B cell (primary cell): ENCODE results near the gene FAM216B. TPM values are rescaled to one million over a fixed set of nuclear protein-coding genes. Genes with fewer than 3 reads are reported as not detected.

Source experiments
- ATAC-seq: fragments of 200-7000 bp; cut with Tn5 transposase; one replicate; pipeline ENCODE4 v1.10.0; 2021; ENCODE audit warnings: low read depth, mild to moderate bottlenecking, moderate number of reproducible peaks, moderate library complexity
- CTCF ChIA-PET: fragments of 350-600 bp; sonication (Branson Sonifier 250); formaldehyde crosslinking; loops from one replicate; lab custom pipeline; 2021; ENCODE audit warnings: antibody characterized with exemption, inconsistent platforms; lab: Charles Lee
- POLR2A ChIA-PET: fragments of 350-600 bp; sonication (Branson Sonifier 250); formaldehyde crosslinking; loops from one replicate; lab custom pipeline; 2021; ENCODE audit warnings: antibody characterized with exemption; lab: Charles Lee
- DNase-seq: peaks from one replicate; pipeline ENCODE4 v3.0.0; 2013
- H2AFZ ChIP-seq: 2 replicates; pipeline ENCODE4 v1.6.1; 2012; ENCODE audit warnings: mild to moderate bottlenecking, low read depth, low read length; ENCODE audit not compliant: insufficient read depth, poor library complexity, severe bottlenecking
- H3K27ac ChIP-seq, 2 donors: 1 replicate in 1 of 2; 2 replicates in 1 of 2; pipeline ENCODE4 v1.5.1; 2012 to 2013; ENCODE audit warnings: low read length in 2 of 2, mild to moderate bottlenecking in 2 of 2, moderate library complexity in 1 of 2
- H3K27me3 ChIP-seq, 4 experiments: fragments of 200-600 bp in 1 of 4; sonication (generic) in 1 of 4; replicated peaks in 1 of 4; 1 replicate in 2 of 4; 2 replicates in 2 of 4; pipeline versions ENCODE4 v1.6.1 to v1.7.0; 2013 to 2016; ENCODE audit warnings: low read length in 3 of 4, mild to moderate bottlenecking in 2 of 4, mixed read lengths in 1 of 4, moderate library complexity in 1 of 4; ENCODE audit not compliant: insufficient read depth in 4 of 4, control insufficient read depth in 3 of 4; ENCODE audit errors: control extremely low read depth in 1 of 4
- H3K36me3 ChIP-seq, 2 experiments: replicated peaks in 1 of 2; 1 replicate in 1 of 2; 2 replicates in 1 of 2; pipeline versions ENCODE4 v1.6.1 to v1.7.1; 2013; ENCODE audit warnings: low read length in 1 of 2; ENCODE audit not compliant: insufficient read depth in 2 of 2, control insufficient read depth in 1 of 2; ENCODE audit errors: control extremely low read depth in 1 of 2, extremely low read depth in 1 of 2
- H3K4me1 ChIP-seq, 2 donors: fragments of 200-600 bp in 1 of 2; sonication (generic) in 1 of 2; 1 replicate in 1 of 2; 2 replicates in 1 of 2; pipeline versions ENCODE4 v1.5.1 to v1.6.1; 2013 to 2017; ENCODE audit warnings: low read length in 2 of 2; ENCODE audit not compliant: control insufficient read depth in 2 of 2, insufficient read depth in 2 of 2
- H3K4me2 ChIP-seq: replicated peaks from 2 replicates; pipeline ENCODE3; 2012; ENCODE audit warnings: mild to moderate bottlenecking, low read depth, low read length; ENCODE audit not compliant: poor library complexity, severe bottlenecking
- H3K4me3 ChIP-seq, 5 experiments: fragments of 200-600 bp in 1 of 5; sonication (generic) in 1 of 5; 1 replicate in 3 of 5; 2 replicates in 2 of 5; pipeline versions ENCODE4 v1.5.1 to v1.7.0; 2011 to 2016; ENCODE audit warnings: low read length in 4 of 5, mild to moderate bottlenecking in 4 of 5, low read depth in 2 of 5, control low read depth in 1 of 5, moderate library complexity in 1 of 5; ENCODE audit not compliant: insufficient read depth in 1 of 5; ENCODE audit errors: control extremely low read depth in 1 of 5, extremely low read depth in 1 of 5
- H3K79me2 ChIP-seq: fragments of 200-600 bp; sonication (generic); one replicate; pipeline ENCODE4 v1.6.0; 2016; ENCODE audit warnings: low read length; ENCODE audit not compliant: control insufficient read depth, insufficient read depth
- H3K9ac ChIP-seq: fragments of 200-600 bp; sonication (generic); 2 replicates; pipeline ENCODE4 v1.6.1; 2017; ENCODE audit warnings: mild to moderate bottlenecking, low read length, moderate library complexity
- H3K9me3 ChIP-seq, 3 donors: one replicate each; pipeline versions ENCODE4 v1.6.1 to v1.7.1; 2013; ENCODE audit warnings: low read length in 2 of 3; ENCODE audit not compliant: control insufficient read depth in 2 of 3, insufficient read depth in 1 of 3; ENCODE audit errors: control extremely low read depth in 1 of 3
- H4K20me1 ChIP-seq: 2 replicates; pipeline ENCODE4 v1.6.0; 2012; ENCODE audit warnings: mild to moderate bottlenecking, low read length; ENCODE audit not compliant: insufficient read depth, control insufficient read depth, poor library complexity, severe bottlenecking
- H3K27ac Mint-ChIP-seq: one replicate; pipeline ENCODE4 v1.8.0; 2021; ENCODE audit warnings: mixed read lengths
- H3K27me3 Mint-ChIP-seq: one replicate; pipeline ENCODE4 v1.8.0; 2021; ENCODE audit warnings: mixed read lengths
- H3K4me1 Mint-ChIP-seq: one replicate; pipeline ENCODE4 v1.8.0; 2021; ENCODE audit warnings: mixed read lengths
- H3K4me3 Mint-ChIP-seq: one replicate; pipeline ENCODE4 v1.8.0; 2021; ENCODE audit warnings: mixed read lengths
- H3K9me3 Mint-ChIP-seq: one replicate; pipeline ENCODE4 v1.8.0; 2022; ENCODE audit warnings: mixed read lengths; ENCODE audit not compliant: insufficient read depth
- CTCF ChIP-seq: fragments of 200-600 bp; IDR thresholded peaks from one replicate; pipeline ENCODE4 v1.8.0; 2022; ENCODE audit warnings: antibody characterized with exemption, mild to moderate bottlenecking
- EZH2 ChIP-seq: IDR thresholded peaks from 2 replicates; pipeline ENCODE4 v1.6.1; 2012; ENCODE audit warnings: borderline replicate concordance, low read depth, mild to moderate bottlenecking, moderate library complexity, low read length; ENCODE audit not compliant: insufficient read depth, poor library complexity, severe bottlenecking
- WGBS: methylation state at CpG from one replicate; pipeline ENCODE4 v1.1.5; 2013; ENCODE audit warnings: missing lambda C conversion rate; ENCODE audit not compliant: insufficient coverage; 5-methylcytosine and 5-hydroxymethylcytosine counted together
- intact Hi-C: fragments of 100-400 bp; cut with micrococcal nuclease; formaldehyde crosslinking; loops from one replicate; pipeline ENCODE4 v1.10.0; 2022
- polyA plus RNA-seq: library from polyadenylated mRNA; depleted of rRNA; stranded (reverse); fragments of >200 nt; gene quantifications from 2 replicates; pipeline ENCODE4 v1.2.3, GENCODE V29; 2012
- total RNA-seq, 2 donors: library from RNA; stranded (reverse); fragments of 120-200 nt in 1 of 2; gene quantifications; 1 replicate in 1 of 2; 2 replicates in 1 of 2; pipeline versions ENCODE4 v1.2.3 to v1.2.4, GENCODE V29; 2013 to 2022

Gene FAM216B
- total and polyA plus RNA-seq, 2 donors (not counting 1 experiment from before 2014, with no cell fraction given) = not detected

GRCh38 chr13:42820451-42820850 is 39.1 kb downstream of the FAM216B start:
- DNase-seq (no peak), ATAC-seq (no peak)
- H3K27ac ChIP-seq = no peak overlapping the region
- Mint-ChIP-seq H3K4me1 (no peaks in the 10 kb centered on the region), H3K27me3 (peaks cover 14% of the 10 kb centered on the region), H3K9me3 (peaks cover 5% of the 10 kb centered on the region), H3K27ac (no peak overlapping the region), H3K4me3 (no peak overlapping the region)
- H3K36me3 ChIP-seq = no peaks in the 10 kb centered on the region
- H3K9me3 ChIP-seq = peaks cover 0 to 7% (median 0%) of the 10 kb centered on the region in 3 donors
- 88% methylated on average over 3 of the region's 4 CpGs for WGBS
- no peaks in the 10 kb centered on the region for H3K79me2 ChIP-seq
- H4K20me1 ChIP-seq = no peaks in the 10 kb centered on the region
- H3K9ac ChIP-seq = no peak overlapping the region
- ChIA-PET CTCF (no interaction called here), POLR2A (no interaction called here)
- TF ChIP-seq EZH2 (no peak), CTCF (no peak)
- intact Hi-C loops = no loop called here
- no peak overlapping the region for H3K4me2 ChIP-seq
- no peaks in the 10 kb centered on the region for H3K27me3 ChIP-seq
- no peak overlapping the region for H3K4me3 ChIP-seq
- no peak overlapping the region for H2AFZ ChIP-seq
- no peaks in the 10 kb centered on the region for H3K4me1 ChIP-seq

GRCh38 chr13:42821437-42821836 is 40.1 kb downstream of the FAM216B start:
- Mint-ChIP-seq H3K4me3 (no peak overlapping the region), H3K4me1 (no peaks in the 10 kb centered on the region), H3K9me3 (peaks cover 5% of the 10 kb centered on the region), H3K27ac (no peak overlapping the region), H3K27me3 (peaks cover 14% of the 10 kb centered on the region)
- intact Hi-C loops = no loop called here
- Histone ChIP-seq H3K4me2 (no peak overlapping the region), H3K4me1 (no peaks in the 10 kb centered on the region), H4K20me1 (no peaks in the 10 kb centered on the region), H2AFZ (no peak overlapping the region), H3K79me2 (no peaks in the 10 kb centered on the region), H3K9me3 (peaks cover 0 to 7% (median 0%) of the 10 kb centered on the region in 3 donors), H3K36me3 (no peaks in the 10 kb centered on the region), H3K9ac (no peak overlapping the region), H3K27ac (no peak overlapping the region), H3K27me3 (no peaks in the 10 kb centered on the region), H3K4me3 (no peak overlapping the region)
- DNase-seq = no peak
- TF ChIP-seq CTCF (no peak), EZH2 (no peak)
- WGBS = no CpG with 5 or more reads among the region's 1 CpG
- ChIA-PET POLR2A (no interaction called here), CTCF (no interaction called here)
- no peak for ATAC-seq
